GM21526 (cell line): Measurements from ENCODE around the gene DIP2B.

Experiments used
- ATAC-seq: cut with Tn5 transposase; IDR thresholded peaks from one replicate; pipeline ENCODE4 v1.9.1; 2021; ENCODE audit warnings: moderate library complexity; ENCODE audit not compliant: unreplicated experiment, low FRiP score

DIP2B gene

GRCh38 chr12:50627491-50627890, 122.7 kb downstream of the DIP2B start:
- no peak for ATAC-seq

GRCh38 chr12:50628394-50628793, 123.6 kb downstream of the DIP2B start:
- ATAC-seq, result no peak

GRCh38 chr12:50633955-50634354, 129.2 kb downstream of the DIP2B start:
- no peak for ATAC-seq

- ATAC-seq, result no peak
These were observed 129.6 kb downstream of the DIP2B start for GRCh38 chr12:50634379-50634778.

GRCh38 chr12:50635364-50635763, 130.6 kb downstream of the DIP2B start:
- no peak for ATAC-seq

GRCh38 chr12:50635857-50636256, 131.1 kb downstream of the DIP2B start:
- ATAC-seq, result no peak

- ATAC-seq, result no peak
These were observed 131.7 kb downstream of the DIP2B start for GRCh38 chr12:50636505-50636904.

GRCh38 chr12:50637870-50638481, 133.2 kb downstream of the DIP2B start:
- ATAC-seq, result no peak

GRCh38 chr12:50638482-50638880, 133.7 kb downstream of the DIP2B start:
- no peak for ATAC-seq

GRCh38 chr12:50639721-50640120, 134.9 kb downstream of the DIP2B start:
- ATAC-seq, result no peak

GRCh38 chr12:50640321-50640939, 135.6 kb downstream of the DIP2B start:
- no peak for ATAC-seq

- ATAC-seq, result no peak
These were observed 136.8 kb downstream of the DIP2B start for GRCh38 chr12:50641566-50641965.

- ATAC-seq, result no peak
These were observed 137.3 kb downstream of the DIP2B start for GRCh38 chr12:50642035-50642451.

GRCh38 chr12:50642761-50643160, 138.0 kb downstream of the DIP2B start:
- ATAC-seq, result no peak

GRCh38 chr12:50647031-50647430, 142.2 kb downstream of the DIP2B start:
- no peak for ATAC-seq

- ATAC-seq, result no peak
These were observed 142.7 kb downstream of the DIP2B start for GRCh38 chr12:50647479-50647878.

- ATAC-seq, result no peak
These were observed 145.5 kb downstream of the DIP2B start for GRCh38 chr12:50650285-50650684.

- ATAC-seq, result no peak
These were observed 150.7 kb downstream of the DIP2B start for GRCh38 chr12:50655374-50655921.

GRCh38 chr12:50659260-50659659, 154.5 kb downstream of the DIP2B start:
- ATAC-seq, result no peak

GRCh38 chr12:50659690-50660424, 155.1 kb downstream of the DIP2B start:
- no peak for ATAC-seq

GRCh38 chr12:50660425-50660822, 155.6 kb downstream of the DIP2B start:
- ATAC-seq, result no peak
